Astrocyte of the hippocampus (primary cell): ENCODE measurements around the gene STXBP3.
"Not testable (repeated sequence)": the region's sequence is repeated elsewhere in the genome, so short reads cannot be mapped to it uniquely, and the experiment has no call there.

Source experiments
- DNase-seq: peaks from one replicate; pipeline ENCODE4 v3.0.0; 2011; ENCODE audit warnings: low read depth, low spot score

Gene STXBP3

GRCh38 chr1:108729481-108729880 lies 17.0 kb upstream of the STXBP3 start:
- no peak for DNase-seq

DNA sequence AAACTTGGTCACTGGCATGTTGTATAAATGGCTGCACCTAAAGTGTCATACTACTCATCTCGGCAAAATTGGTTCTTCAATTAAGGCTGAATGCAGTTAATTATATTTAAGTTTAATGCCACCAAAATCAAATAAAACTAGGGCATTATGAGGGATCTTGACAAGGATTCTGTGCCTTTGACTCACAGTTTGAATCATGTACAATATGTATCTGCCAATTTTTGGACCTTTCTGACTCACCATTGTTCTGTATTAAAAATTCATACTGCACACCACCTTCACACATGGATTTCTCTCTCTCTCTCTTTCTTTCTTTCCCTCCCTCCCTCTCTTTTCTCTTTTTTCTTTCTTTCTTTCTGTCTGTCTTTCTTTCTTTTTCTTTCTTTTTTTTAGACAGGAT lies 14.1 kb upstream of the STXBP3 start:
- no peak for DNase-seq

GRCh38 chr1:108734171-108734865 lies 12.2 kb upstream of the STXBP3 start:
- DNase-seq: no peak

DNA sequence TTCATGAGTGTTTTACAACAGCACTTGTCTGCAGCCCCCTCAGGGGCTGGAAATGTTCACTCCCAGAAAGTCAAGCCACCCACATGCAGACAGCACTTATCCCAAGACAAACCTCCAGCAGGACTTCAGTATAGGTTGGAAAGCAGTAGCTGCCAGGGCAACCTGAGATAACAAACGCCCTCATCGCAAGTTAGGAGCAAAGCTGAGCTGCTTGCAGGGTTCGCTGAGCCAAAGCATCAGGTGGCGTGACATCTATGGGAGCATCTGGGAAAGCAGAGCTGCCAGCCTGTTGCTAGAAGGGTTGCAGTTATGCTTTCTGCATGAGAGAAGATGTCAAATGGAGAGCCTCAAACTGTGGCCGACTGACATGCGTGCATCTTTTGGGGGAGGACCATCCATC lies 4.2 kb upstream of the STXBP3 start:
- no peak for DNase-seq

DNA sequence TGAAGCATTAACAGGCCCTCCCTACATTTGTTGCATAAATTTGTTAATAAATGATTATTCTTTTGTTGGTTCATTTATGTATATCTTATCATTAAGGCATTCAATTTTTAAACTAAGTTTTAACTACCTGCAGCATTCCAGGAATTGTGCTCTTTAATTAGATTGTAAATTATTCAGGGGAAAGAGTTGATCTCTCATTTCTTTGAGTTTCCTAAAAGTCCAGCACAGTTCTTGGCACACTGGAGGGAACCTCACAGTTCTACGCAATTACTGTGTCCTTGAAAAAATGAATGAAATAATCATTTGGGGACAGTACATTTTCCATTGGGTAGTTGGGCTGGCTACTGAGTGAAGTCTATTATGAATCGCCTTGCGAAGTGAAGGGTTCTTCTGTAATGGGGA lies 493 bp upstream of the STXBP3 start:
- DNase-seq: no peak

GRCh38 chr1:108747171-108747850 lies 837 bp downstream of the STXBP3 start:
- peak; percentile 89 for DNase-seq

DNA sequence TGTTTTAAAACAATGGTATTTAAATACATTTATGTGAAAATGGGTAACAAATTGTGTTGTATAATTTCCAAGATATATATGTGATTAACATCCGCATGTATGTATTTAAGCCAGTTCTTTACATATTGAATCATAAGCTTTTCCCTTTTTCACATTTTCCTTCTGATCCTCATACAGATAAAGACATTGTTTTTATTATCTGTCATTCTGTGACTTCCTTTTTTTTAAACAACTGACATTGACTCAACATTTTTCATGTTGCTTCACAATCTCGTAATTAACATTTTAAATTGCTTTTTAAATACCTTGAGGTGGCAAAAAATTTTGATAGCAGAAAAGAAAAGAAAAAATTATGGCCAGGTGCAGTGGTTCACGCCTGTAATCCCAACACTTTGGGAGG lies 1.4 kb downstream of the STXBP3 start:
- DNase-seq: no peak

DNA sequence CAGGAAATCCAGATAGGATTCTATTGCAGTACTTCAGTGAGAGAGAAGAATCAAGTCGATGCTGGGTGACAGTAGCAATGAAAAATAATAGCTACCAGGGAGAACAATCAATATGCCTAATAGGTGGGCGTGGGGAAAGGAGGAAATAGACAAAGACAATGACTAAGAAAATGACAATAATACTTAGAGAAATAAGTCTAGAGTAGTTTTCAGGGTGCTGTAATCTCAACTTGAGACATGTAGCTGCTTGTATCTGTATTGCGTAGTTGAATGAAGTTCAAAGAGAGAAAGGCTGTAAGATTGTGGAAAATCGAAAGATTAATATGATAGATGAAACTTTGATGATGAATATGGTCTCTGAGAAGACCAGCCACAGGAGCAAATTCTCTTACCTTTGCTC lies 2.6 kb downstream of the STXBP3 start:
- DNase-seq: no peak

- peak; percentile 70 for DNase-seq
These were observed 4.2 kb downstream of the STXBP3 start for GRCh38 chr1:108750476-108751181.

DNA sequence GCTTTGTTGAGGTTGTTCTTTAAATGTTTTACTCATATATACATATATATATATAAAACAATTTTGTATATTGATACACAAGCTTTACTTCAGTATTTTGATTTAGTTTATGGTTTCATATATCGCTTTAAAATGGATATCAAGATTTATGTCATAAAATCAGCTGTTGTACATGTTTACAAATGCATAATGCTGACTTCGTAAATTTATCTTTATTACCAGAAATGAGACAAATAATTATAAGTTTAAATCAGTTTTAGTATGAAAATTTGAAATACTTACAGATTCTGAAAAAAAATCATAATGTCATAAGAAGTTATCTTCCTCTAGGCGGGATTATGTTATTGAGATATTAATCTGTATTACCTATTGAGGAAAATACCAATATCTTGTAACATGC lies 6.9 kb downstream of the STXBP3 start:
- no peak for DNase-seq

DNA sequence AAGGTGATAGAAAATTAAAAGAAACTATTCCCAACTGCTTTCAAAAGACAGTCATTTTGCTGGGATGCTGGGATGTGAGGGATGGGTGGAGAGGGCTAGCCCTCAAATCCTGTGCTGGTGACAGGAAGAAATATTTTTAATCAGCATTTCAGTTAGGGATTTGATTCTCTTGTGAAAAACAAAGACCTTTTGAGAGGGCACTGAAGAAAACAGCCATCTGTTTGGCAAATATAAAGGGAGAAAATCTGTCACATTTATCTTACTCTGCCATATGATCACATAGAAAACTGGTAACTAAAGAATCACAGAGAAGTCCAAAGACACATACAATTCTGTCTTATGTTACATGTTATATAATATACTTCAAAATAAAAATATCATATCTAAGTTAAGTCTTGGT lies 12.3 kb downstream of the STXBP3 start:
- no peak for DNase-seq

GRCh38 chr1:108767115-108767514 lies 20.6 kb downstream of the STXBP3 start:
- no peak for DNase-seq

DNA sequence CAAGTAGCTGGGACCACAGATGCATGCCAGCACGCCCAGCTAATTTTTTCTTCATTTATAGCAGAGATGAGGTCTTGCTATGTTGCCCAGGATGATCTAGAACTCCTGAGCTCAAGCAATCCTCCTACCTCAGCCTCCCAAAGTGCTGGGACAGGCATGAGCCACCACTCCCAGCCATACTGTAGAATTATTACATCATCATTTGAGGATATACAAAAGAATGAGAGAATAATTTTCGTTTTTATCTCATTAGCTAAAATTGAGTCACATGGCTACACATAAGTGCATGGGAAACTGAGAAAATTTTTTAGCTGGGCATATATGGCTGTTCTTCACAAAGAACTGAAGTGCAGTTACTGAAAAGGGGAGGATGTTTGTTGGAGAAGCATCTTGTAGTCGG lies 21.2 kb downstream of the STXBP3 start:
- DNase-seq: no peak

- DNase-seq: no peak
These were observed 31.4 kb downstream of the STXBP3 start for GRCh38 chr1:108777839-108778238.

DNA sequence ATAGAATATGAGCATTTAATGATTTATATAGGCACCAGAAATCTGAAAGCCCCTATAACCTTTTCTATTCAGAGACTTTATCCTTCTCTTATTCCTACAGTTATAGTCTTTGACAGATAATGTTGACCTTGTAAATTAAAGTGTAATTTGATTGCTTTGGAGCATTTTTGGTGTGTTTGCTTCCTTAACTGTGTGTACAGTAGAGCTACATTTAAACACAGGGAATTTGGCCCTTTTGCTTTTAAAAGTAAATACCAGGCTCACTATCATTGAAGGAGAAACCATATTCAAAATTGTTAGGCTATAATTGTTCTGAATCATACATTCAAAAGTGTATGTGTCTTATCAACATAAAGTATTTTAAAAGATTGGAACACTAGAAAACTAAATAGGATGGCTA lies 33.0 kb downstream of the STXBP3 start:
- no peak for DNase-seq

- DNase-seq: no peak
These were observed 34.6 kb downstream of the STXBP3 start for GRCh38 chr1:108780937-108781574.

- DNase-seq: not testable (repeated sequence)
These were observed 35.1 kb downstream of the STXBP3 start for GRCh38 chr1:108781575-108781944.

GRCh38 chr1:108785264-108785663 lies 38.8 kb downstream of the STXBP3 start:
- DNase-seq: no peak

DNA sequence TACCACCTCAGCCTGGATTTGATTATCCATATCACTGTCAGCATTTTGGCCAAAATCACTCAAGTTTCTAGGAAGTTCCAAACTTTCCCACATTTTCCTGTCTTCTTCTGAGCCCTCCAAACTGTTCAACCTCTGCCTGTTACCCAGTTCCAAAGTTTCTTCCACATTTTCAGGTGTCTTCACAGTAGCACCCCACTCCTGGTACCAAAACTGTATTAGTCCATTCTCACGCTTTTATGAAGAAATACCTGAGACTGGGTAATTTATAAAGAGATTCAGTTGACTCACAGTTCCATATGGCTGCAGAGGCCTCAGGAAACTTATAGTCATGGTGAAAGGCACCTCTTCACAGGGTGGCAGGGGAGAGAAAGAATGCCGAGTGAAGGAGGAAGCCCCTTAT lies 39.4 kb downstream of the STXBP3 start:
- DNase-seq: no peak

- DNase-seq: no peak
These were observed 45.3 kb downstream of the STXBP3 start for GRCh38 chr1:108791790-108792189.

GRCh38 chr1:108792420-108792819 lies 45.9 kb downstream of the STXBP3 start:
- no peak for DNase-seq

GRCh38 chr1:108799001-108799400 lies 52.5 kb downstream of the STXBP3 start:
- no peak for DNase-seq
